HepG2 (cell line): Measurements from ENCODE around the gene LRRN4CL. TPM values are rescaled to one million over a fixed set of nuclear protein-coding genes. Genes with fewer than 3 reads are reported as not detected.

Experiments used
- GATA4 ChIP-seq: sonication (generic); IDR thresholded peaks from 2 replicates; pipeline ENCODE4 v1.6.1; 2016; ENCODE audit warnings: antibody characterized with exemption, low read depth, borderline replicate concordance
- HNF1B ChIP-seq: sonication (generic); formaldehyde crosslinking; IDR thresholded peaks from 2 replicates; pipeline ENCODE4 v1.5.1; 2020; ENCODE audit warnings: mild to moderate bottlenecking, moderate library complexity, missing genetic modification reagents
- IKZF4 ChIP-seq: sonication (generic); formaldehyde crosslinking; IDR thresholded peaks from 2 replicates; pipeline ENCODE4 v1.5.1; 2020; ENCODE audit warnings: borderline replicate concordance, mild to moderate bottlenecking, low read depth, missing genetic modification reagents; ENCODE audit errors: not compliant biosample characterization
- ISX ChIP-seq: sonication (generic); formaldehyde crosslinking; conservative IDR thresholded peaks from 2 replicates; pipeline ENCODE4 v1.5.0; 2020; ENCODE audit warnings: missing genetic modification reagents
- KAT2B ChIP-seq: fragments of 150-350 bp; IDR thresholded peaks from 2 replicates; pipeline ENCODE4 v1.6.1; 2014; ENCODE audit warnings: low read depth, low read length, borderline replicate concordance
- KLF12 ChIP-seq: sonication (generic); formaldehyde crosslinking; IDR thresholded peaks from 2 replicates; pipeline ENCODE4 v1.4.0; 2020; ENCODE audit warnings: missing genetic modification reagents, borderline replicate concordance
- MEIS1 ChIP-seq: sonication (generic); formaldehyde crosslinking; IDR thresholded peaks from 2 replicates; pipeline ENCODE4 v1.9.0; 2021; ENCODE audit warnings: mild to moderate bottlenecking, missing genetic modification reagents, moderate library complexity, borderline replicate concordance
- MTF2 ChIP-seq: sonication (generic); formaldehyde crosslinking; IDR thresholded peaks from 2 replicates; pipeline ENCODE4 v1.5.0; 2020; ENCODE audit warnings: missing genetic modification reagents, borderline replicate concordance
- NR3C1 ChIP-seq: sonication (generic); formaldehyde crosslinking; IDR thresholded peaks from 2 replicates; pipeline ENCODE4 v1.4.0; 2020; ENCODE audit warnings: missing genetic modification reagents
- RFXANK ChIP-seq: IDR thresholded peaks from 2 replicates; pipeline ENCODE4 v1.6.1; 2016
- SETDB1 ChIP-seq: sonication (generic); formaldehyde crosslinking; IDR thresholded peaks from 2 replicates; pipeline ENCODE4 v1.5.1; 2020; ENCODE audit warnings: missing genetic modification reagents, mild to moderate bottlenecking, borderline replicate concordance
- ZBTB42 ChIP-seq: sonication (generic); formaldehyde crosslinking; IDR thresholded peaks from 2 replicates; pipeline ENCODE4 v1.5.0; 2020; ENCODE audit warnings: mild to moderate bottlenecking, missing genetic modification reagents
- ZBTB8A ChIP-seq: sonication (generic); formaldehyde crosslinking; IDR thresholded peaks from 2 replicates; pipeline ENCODE4 v1.4.0; 2020; ENCODE audit warnings: mild to moderate bottlenecking, low read depth, missing genetic modification reagents, borderline replicate concordance
- ZMYM2 ChIP-seq: sonication (generic); formaldehyde crosslinking; IDR thresholded peaks from 2 replicates; pipeline ENCODE4 v1.8.0; 2022; ENCODE audit warnings: mild to moderate bottlenecking, missing genetic modification reagents
- ZNF101 ChIP-seq: sonication (generic); formaldehyde crosslinking; IDR thresholded peaks from 2 replicates; pipeline ENCODE4 v1.4.0; 2020; ENCODE audit warnings: mild to moderate bottlenecking, low read depth, missing genetic modification reagents, borderline replicate concordance
- ZNF225 ChIP-seq: sonication (generic); formaldehyde crosslinking; IDR thresholded peaks from 2 replicates; pipeline ENCODE4 v1.4.0; 2020; ENCODE audit warnings: mild to moderate bottlenecking, missing genetic modification reagents
- ZNF451 ChIP-seq: sonication (generic); formaldehyde crosslinking; IDR thresholded peaks from 2 replicates; pipeline ENCODE4 v1.5.0; 2020; ENCODE audit warnings: mild to moderate bottlenecking, missing genetic modification reagents
- ZNF574 ChIP-seq: sonication (generic); formaldehyde crosslinking; IDR thresholded peaks from 2 replicates; pipeline ENCODE4 v1.4.0; 2020; ENCODE audit warnings: missing genetic modification reagents
- ZNF660 ChIP-seq: sonication (generic); formaldehyde crosslinking; IDR thresholded peaks from 2 replicates; pipeline ENCODE4 v1.5.1; 2020; ENCODE audit warnings: mild to moderate bottlenecking, low read depth, missing genetic modification reagents, borderline replicate concordance
- ZNF772 ChIP-seq: sonication (generic); formaldehyde crosslinking; IDR thresholded peaks from 2 replicates; pipeline ENCODE4 v1.5.0; 2020; ENCODE audit warnings: mild to moderate bottlenecking, missing genetic modification reagents
- ZNF879 ChIP-seq: sonication (generic); formaldehyde crosslinking; IDR thresholded peaks from 2 replicates; pipeline ENCODE4 v1.8.1; 2023; ENCODE audit warnings: missing genetic modification reagents
- polyA plus RNA-seq, 8 experiments: library from polyadenylated mRNA; depleted of rRNA in 3 of 8; stranded (reverse) in 7 of 8; unstranded in 1 of 8; fragments of >200 nt; fragmentation: Illumina TruSeq in 4 of 8; extraction: Trizol in 4 of 8; gene quantifications; 2 replicates each; pipeline versions ENCODE4 v1.2.1 to v1.2.3, GENCODE V29; 2011 to 2016; ENCODE audit warnings: low read depth in 4 of 8, missing spikeins in 1 of 8, mixed read lengths in 1 of 8; ENCODE audit not compliant: insufficient read depth in 1 of 8
- total RNA-seq, 5 experiments: library from RNA; depleted of rRNA; stranded (reverse); fragments of >200 nt; fragmentation: Illumina TruSeq; extraction: Trizol; gene quantifications; 2 replicates each; pipeline ENCODE4 v1.2.3, GENCODE V29; 2016; ENCODE audit warnings: low read depth in 1 of 5
- TF ChIP-seq, protein P1 (sequence below): fragments of 450-650 bp; IDR thresholded peaks from 2 replicates; pipeline ENCODE4 v1.6.1; 2017; ENCODE audit warnings: mild to moderate bottlenecking

The LRRN4CL gene
- total and polyA plus RNA-seq, 2 of the 13 experiments (the other 11 are each of a cell fraction or from before 2014, with no cell fraction given), result 0.11 TPM; not detected in 1

DNA sequence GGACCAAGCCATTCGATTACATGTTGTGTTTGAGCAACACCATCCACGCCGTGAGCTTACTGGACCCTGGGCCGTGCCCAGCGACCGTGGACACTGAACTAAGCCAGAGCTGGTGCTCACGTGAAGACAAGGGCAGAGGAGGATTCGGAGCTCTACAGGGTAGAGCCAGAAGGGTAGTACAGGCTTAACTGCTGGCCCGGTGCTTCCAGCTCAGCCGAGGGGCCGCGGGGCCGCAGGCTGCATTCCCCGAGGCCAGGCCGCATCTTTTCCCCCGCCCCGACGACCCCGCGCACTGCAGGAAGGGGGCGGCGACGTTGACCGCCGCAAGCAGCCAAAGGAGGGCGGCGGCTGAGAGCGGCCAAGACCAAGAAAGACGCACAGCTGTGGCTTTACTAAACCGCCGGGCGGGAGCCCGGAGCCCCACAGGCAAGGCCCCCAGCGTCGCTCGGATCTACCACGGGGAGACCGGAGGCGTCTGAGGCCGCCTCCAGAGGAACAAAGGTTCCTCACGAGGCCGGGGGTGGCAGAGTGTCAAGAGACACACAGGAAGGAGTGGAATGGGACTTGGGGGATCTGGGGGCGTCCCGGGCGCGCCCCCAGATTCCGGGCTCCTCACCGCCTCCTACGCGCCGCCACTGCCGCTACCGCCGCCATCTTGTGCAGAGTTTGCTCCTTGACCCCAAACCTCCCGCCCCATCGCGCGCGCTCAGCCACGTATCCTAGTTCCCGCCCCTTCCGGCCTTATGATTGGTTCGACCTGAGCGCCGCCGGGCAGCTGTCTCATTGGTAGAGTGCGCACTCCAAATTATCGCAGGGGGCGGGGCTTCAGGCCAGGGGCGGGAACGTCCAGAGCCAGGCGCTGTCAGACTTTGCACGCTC lies 43.1 kb downstream of the LRRN4CL start, which contains the start of gene GANAB (continued):
- TF ChIP-seq NR3C1 (no peak), IKZF4 (CRISPR knock-in tag) (no peak), GATA4 (peak; percentile 16; the same call in 1 of the 2 replicates), ZNF574 (CRISPR knock-in tag) (peak; percentile 84), RFXANK (CRISPR knock-in tag) (0 out of 2 replicates have a peak, but pooled peaks have one; percentile 34), KLF12 (no peak), ZNF660 (CRISPR knock-in tag) (no peak), HNF1B (CRISPR knock-in tag) (no peak), ZBTB42 (CRISPR knock-in tag) (peak; percentile 82; the same call in 1 of the 2 replicates), ZNF772 (CRISPR knock-in tag) (peak; percentile 26; the same call in 1 of the 2 replicates), MEIS1 (CRISPR knock-in tag) (0 out of 2 replicates have a peak, but pooled peaks have one; percentile 15), ZBTB8A (CRISPR knock-in tag) (peak; percentile 62; the same call in 1 of the 2 replicates), ZNF879 (peak; percentile 77; the same call in 1 of the 2 replicates), ZNF451 (CRISPR knock-in tag) (no peak), ZNF225 (no peak; the same call in 1 of the 2 replicates), ISX (CRISPR knock-in tag) (no peak), MTF2 (CRISPR knock-in tag) (no peak), ZMYM2 (CRISPR knock-in tag) (no peak), KAT2B (no peak), ZNF101 (CRISPR knock-in tag) (no peak; the same call in 1 of the 2 replicates), SETDB1 (no peak)
- TF ChIP-seq, protein P1, sequence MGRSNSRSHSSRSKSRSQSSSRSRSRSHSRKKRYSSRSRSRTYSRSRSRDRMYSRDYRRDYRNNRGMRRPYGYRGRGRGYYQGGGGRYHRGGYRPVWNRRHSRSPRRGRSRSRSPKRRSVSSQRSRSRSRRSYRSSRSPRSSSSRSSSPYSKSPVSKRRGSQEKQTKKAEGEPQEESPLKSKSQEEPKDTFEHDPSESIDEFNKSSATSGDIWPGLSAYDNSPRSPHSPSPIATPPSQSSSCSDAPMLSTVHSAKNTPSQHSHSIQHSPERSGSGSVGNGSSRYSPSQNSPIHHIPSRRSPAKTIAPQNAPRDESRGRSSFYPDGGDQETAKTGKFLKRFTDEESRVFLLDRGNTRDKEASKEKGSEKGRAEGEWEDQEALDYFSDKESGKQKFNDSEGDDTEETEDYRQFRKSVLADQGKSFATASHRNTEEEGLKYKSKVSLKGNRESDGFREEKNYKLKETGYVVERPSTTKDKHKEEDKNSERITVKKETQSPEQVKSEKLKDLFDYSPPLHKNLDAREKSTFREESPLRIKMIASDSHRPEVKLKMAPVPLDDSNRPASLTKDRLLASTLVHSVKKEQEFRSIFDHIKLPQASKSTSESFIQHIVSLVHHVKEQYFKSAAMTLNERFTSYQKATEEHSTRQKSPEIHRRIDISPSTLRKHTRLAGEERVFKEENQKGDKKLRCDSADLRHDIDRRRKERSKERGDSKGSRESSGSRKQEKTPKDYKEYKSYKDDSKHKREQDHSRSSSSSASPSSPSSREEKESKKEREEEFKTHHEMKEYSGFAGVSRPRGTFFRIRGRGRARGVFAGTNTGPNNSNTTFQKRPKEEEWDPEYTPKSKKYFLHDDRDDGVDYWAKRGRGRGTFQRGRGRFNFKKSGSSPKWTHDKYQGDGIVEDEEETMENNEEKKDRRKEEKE, result no peak
